Dendritic cell treated with granulocyte-macrophage colony-stimulating factor and Interleukin-4, amounts not matched to agents 40 ng/mL and 50 ng/mL, for 4 days (primary cell): ENCODE data around the gene GAS2L1.

Experiments
- H3K27ac Mint-ChIP-seq: one replicate; pipeline ENCODE4 v1.8.0; 2022; ENCODE audit warnings: mild to moderate bottlenecking, mixed read lengths
- H3K27me3 Mint-ChIP-seq: one replicate; pipeline ENCODE4 v1.8.0; 2022; ENCODE audit warnings: mild to moderate bottlenecking, mixed read lengths
- H3K36me3 Mint-ChIP-seq: one replicate; pipeline ENCODE4 v1.8.0; 2022; ENCODE audit warnings: low read depth, mixed read lengths
- H3K4me1 Mint-ChIP-seq: one replicate; pipeline ENCODE4 v1.8.0; 2022; ENCODE audit warnings: low read depth, mixed read lengths
- H3K4me3 Mint-ChIP-seq: one replicate; pipeline ENCODE4 v1.8.0; 2022; ENCODE audit warnings: mild to moderate bottlenecking, moderate library complexity, mixed read lengths
- H3K9me3 Mint-ChIP-seq: one replicate; pipeline ENCODE4 v1.8.0; 2022; ENCODE audit warnings: mixed read lengths
- intact Hi-C: fragments of 100-400 bp; cut with micrococcal nuclease; formaldehyde crosslinking; loops from one replicate; pipeline ENCODE4 v1.15.0; 2022

The GAS2L1 gene

GRCh38 chr22:29317827-29318454, 11.5 kb downstream of the GAS2L1 start:
- Mint-ChIP-seq H3K27ac (no peak overlapping the region), H3K4me3 (no peak overlapping the region), H3K9me3 (no peaks in the 10 kb centered on the region), H3K27me3 (peaks cover 50% of the 10 kb centered on the region), H3K36me3 (peaks cover 76% of the 10 kb centered on the region), H3K4me1 (peaks cover 36% of the 10 kb centered on the region)
- intact Hi-C loops, result no loop called here

GRCh38 chr22:29319072-29319471, 12.6 kb downstream of the GAS2L1 start:
- Mint-ChIP-seq H3K27ac (no peak overlapping the region), H3K27me3 (peaks cover 38% of the 10 kb centered on the region), H3K4me1 (peaks cover 30% of the 10 kb centered on the region), H3K9me3 (no peaks in the 10 kb centered on the region), H3K4me3 (no peak overlapping the region), H3K36me3 (peaks cover 76% of the 10 kb centered on the region)
- intact Hi-C loops, result no loop called here

GRCh38 chr22:29320546-29320945, 14.1 kb downstream of the GAS2L1 start:
- Mint-ChIP-seq H3K4me3 (no peak overlapping the region), H3K9me3 (no peaks in the 10 kb centered on the region), H3K4me1 (peaks cover 25% of the 10 kb centered on the region), H3K36me3 (peaks cover 79% of the 10 kb centered on the region), H3K27ac (no peak overlapping the region), H3K27me3 (peaks cover 29% of the 10 kb centered on the region)
- intact Hi-C loops, result no loop called here

GRCh38 chr22:29323641-29324040, 17.2 kb downstream of the GAS2L1 start:
- no peaks in the 10 kb centered on the region for H3K9me3 Mint-ChIP-seq
- no peak overlapping the region for H3K4me3 Mint-ChIP-seq
- H3K4me1 Mint-ChIP-seq, result peaks cover 9% of the 10 kb centered on the region
- no peak overlapping the region for H3K27ac Mint-ChIP-seq
- peaks cover 84% of the 10 kb centered on the region for H3K36me3 Mint-ChIP-seq
- peaks cover 1% of the 10 kb centered on the region for H3K27me3 Mint-ChIP-seq
- intact Hi-C loops, result no loop called here

GRCh38 chr22:29325356-29325755, 18.9 kb downstream of the GAS2L1 start:
- no peaks in the 10 kb centered on the region for H3K27me3 Mint-ChIP-seq
- H3K4me3 Mint-ChIP-seq, result no peak overlapping the region
- H3K36me3 Mint-ChIP-seq, result peaks cover 92% of the 10 kb centered on the region
- no peaks in the 10 kb centered on the region for H3K9me3 Mint-ChIP-seq
- peaks cover 9% of the 10 kb centered on the region for H3K4me1 Mint-ChIP-seq
- H3K27ac Mint-ChIP-seq, result no peak overlapping the region
- intact Hi-C loops, result no loop called here

- intact Hi-C loops, result no loop called here
- Mint-ChIP-seq H3K9me3 (no peaks in the 10 kb centered on the region), H3K36me3 (peaks cover 95% of the 10 kb centered on the region), H3K4me1 (peaks cover 9% of the 10 kb centered on the region), H3K4me3 (no peak overlapping the region), H3K27me3 (no peaks in the 10 kb centered on the region), H3K27ac (no peak overlapping the region)
Observed at GRCh38 chr22:29325785-29326315, 19.4 kb downstream of the GAS2L1 start.

GRCh38 chr22:29326481-29326880, 20.0 kb downstream of the GAS2L1 start:
- H3K27me3 Mint-ChIP-seq, result no peaks in the 10 kb centered on the region
- peaks cover 95% of the 10 kb centered on the region for H3K36me3 Mint-ChIP-seq
- peaks cover 9% of the 10 kb centered on the region for H3K4me1 Mint-ChIP-seq
- H3K27ac Mint-ChIP-seq, result no peak overlapping the region
- intact Hi-C loops, result no loop called here
- H3K9me3 Mint-ChIP-seq, result no peaks in the 10 kb centered on the region
- H3K4me3 Mint-ChIP-seq, result no peak overlapping the region

- Mint-ChIP-seq H3K27ac (no peak overlapping the region), H3K36me3 (peaks cover 95% of the 10 kb centered on the region), H3K9me3 (no peaks in the 10 kb centered on the region), H3K4me3 (no peak overlapping the region), H3K27me3 (no peaks in the 10 kb centered on the region), H3K4me1 (peaks cover 9% of the 10 kb centered on the region)
- intact Hi-C loops, result no loop called here
Observed at GRCh38 chr22:29327089-29327764, 20.8 kb downstream of the GAS2L1 start.

- no peaks in the 10 kb centered on the region for H3K9me3 Mint-ChIP-seq
- peaks cover 95% of the 10 kb centered on the region for H3K36me3 Mint-ChIP-seq
- H3K27ac Mint-ChIP-seq, result no peak overlapping the region
- peaks cover 9% of the 10 kb centered on the region for H3K4me1 Mint-ChIP-seq
- no peak overlapping the region for H3K4me3 Mint-ChIP-seq
- intact Hi-C loops, result no loop called here
- no peaks in the 10 kb centered on the region for H3K27me3 Mint-ChIP-seq
Observed at GRCh38 chr22:29328055-29328454, 21.6 kb downstream of the GAS2L1 start.

GRCh38 chr22:29328566-29329500, 22.4 kb downstream of the GAS2L1 start:
- Mint-ChIP-seq H3K4me3 (no peak overlapping the region), H3K27me3 (no peaks in the 10 kb centered on the region), H3K4me1 (peaks cover 6% of the 10 kb centered on the region), H3K36me3 (peaks cover 95% of the 10 kb centered on the region), H3K9me3 (no peaks in the 10 kb centered on the region), H3K27ac (no peak overlapping the region)
- intact Hi-C loops, result no loop called here

GRCh38 chr22:29329581-29329980, 23.1 kb downstream of the GAS2L1 start:
- Mint-ChIP-seq H3K27ac (no peak overlapping the region), H3K27me3 (no peaks in the 10 kb centered on the region), H3K4me1 (no peaks in the 10 kb centered on the region), H3K4me3 (no peak overlapping the region), H3K36me3 (peaks cover 96% of the 10 kb centered on the region), H3K9me3 (no peaks in the 10 kb centered on the region)
- intact Hi-C loops, result no loop called here

- Mint-ChIP-seq H3K36me3 (peaks cover 100% of the 10 kb centered on the region), H3K27ac (no peak overlapping the region), H3K4me3 (no peak overlapping the region), H3K4me1 (no peaks in the 10 kb centered on the region), H3K27me3 (no peaks in the 10 kb centered on the region), H3K9me3 (no peaks in the 10 kb centered on the region)
- intact Hi-C loops, result no loop called here
Observed at GRCh38 chr22:29330291-29330690, 23.8 kb downstream of the GAS2L1 start.

GRCh38 chr22:29330753-29331152, 24.3 kb downstream of the GAS2L1 start:
- intact Hi-C loops, result no loop called here
- H3K36me3 Mint-ChIP-seq, result peaks cover 100% of the 10 kb centered on the region
- no peaks in the 10 kb centered on the region for H3K27me3 Mint-ChIP-seq
- no peaks in the 10 kb centered on the region for H3K9me3 Mint-ChIP-seq
- no peak overlapping the region for H3K27ac Mint-ChIP-seq
- no peaks in the 10 kb centered on the region for H3K4me1 Mint-ChIP-seq
- no peak overlapping the region for H3K4me3 Mint-ChIP-seq

- H3K9me3 Mint-ChIP-seq, result no peaks in the 10 kb centered on the region
- H3K27me3 Mint-ChIP-seq, result no peaks in the 10 kb centered on the region
- no peak overlapping the region for H3K27ac Mint-ChIP-seq
- intact Hi-C loops, result no loop called here
- H3K4me3 Mint-ChIP-seq, result no peak overlapping the region
- H3K4me1 Mint-ChIP-seq, result no peaks in the 10 kb centered on the region
- H3K36me3 Mint-ChIP-seq, result peaks cover 100% of the 10 kb centered on the region
Observed at GRCh38 chr22:29331213-29331612, 24.8 kb downstream of the GAS2L1 start.
